Smooth muscle cell (in vitro differentiated cells): Measurements from ENCODE around the gene FOXO6. TPM values are rescaled to one million over a fixed set of nuclear protein-coding genes. Genes with fewer than 3 reads are reported as not detected.

Experiments
- DNase-seq: peaks from one replicate; lab custom pipeline; 2025; ENCODE audit not compliant: unreplicated experiment; lab: John Stamatoyannopoulos, UW
- H2AFZ ChIP-seq: fragments of 200-600 bp; sonication (generic); 2 replicates; pipeline ENCODE4 v1.6.0; 2016; ENCODE audit warnings: antibody characterized with exemption, low read depth, mild to moderate bottlenecking
- H3F3A ChIP-seq: fragments of 200-600 bp; sonication (generic); 2 replicates; pipeline ENCODE4 v1.6.0; 2017; ENCODE audit warnings: antibody characterized with exemption, low read depth
- H3K27ac ChIP-seq: fragments of 200-600 bp; sonication (generic); 2 replicates; pipeline ENCODE4 v1.5.1; 2016; ENCODE audit warnings: low read depth, mild to moderate bottlenecking
- H3K27me3 ChIP-seq: fragments of 200-600 bp; sonication (generic); 2 replicates; pipeline ENCODE4 v1.6.1; 2016; ENCODE audit warnings: low read depth, mild to moderate bottlenecking
- H3K36me3 ChIP-seq: fragments of 200-600 bp; sonication (generic); 2 replicates; pipeline ENCODE4 v1.5.1; 2016; ENCODE audit warnings: low read depth
- H3K4me1 ChIP-seq: fragments of 200-600 bp; sonication (generic); 2 replicates; pipeline ENCODE4 v1.5.1; 2016; ENCODE audit warnings: low read depth
- H3K4me2 ChIP-seq: fragments of 200-600 bp; sonication (generic); 2 replicates; pipeline ENCODE4 v1.6.0; 2016; ENCODE audit warnings: mild to moderate bottlenecking
- H3K4me3 ChIP-seq: fragments of 200-600 bp; sonication (generic); 2 replicates; pipeline ENCODE4 v1.5.1; 2016; ENCODE audit warnings: mild to moderate bottlenecking
- H3K79me2 ChIP-seq: fragments of 200-600 bp; sonication (generic); 2 replicates; pipeline ENCODE4 v1.6.0; 2016; ENCODE audit warnings: low read depth, mild to moderate bottlenecking
- H3K9ac ChIP-seq: fragments of 200-600 bp; sonication (generic); 2 replicates; pipeline ENCODE4 v1.6.0; 2016; ENCODE audit warnings: low read depth
- H3K9me3 ChIP-seq: fragments of 200-600 bp; sonication (generic); replicated peaks from 2 replicates; pipeline ENCODE4 v1.5.1; 2016; ENCODE audit warnings: low read depth
- H4K20me1 ChIP-seq: fragments of 200-600 bp; sonication (generic); 2 replicates; pipeline ENCODE4 v1.6.0; 2016; ENCODE audit warnings: low read depth
- WGBS: methylation state at CpG from one replicate; pipeline ENCODE4 v1.1.7; 2016; ENCODE audit warnings: low lambda C conversion rate; 5-methylcytosine and 5-hydroxymethylcytosine counted together
- polyA plus RNA-seq: library from polyadenylated mRNA; unstranded; fragments of >200 nt; fragmentation: Nextera tagmentation; extraction: Ambion mirVana; gene quantifications from 2 replicates; pipeline ENCODE4 v1.2.1, GENCODE V29; 2016
- total RNA-seq: library from RNA; depleted of rRNA; stranded (reverse); fragments of >200 nt; gene quantifications from 2 replicates; pipeline ENCODE4 v1.2.3, GENCODE V29; 2014
- TF ChIP-seq, protein P1 (sequence below): fragments of 200-600 bp; sonication (generic); IDR thresholded peaks from 2 replicates; pipeline ENCODE4 v1.5.1; 2017; ENCODE audit warnings: borderline replicate concordance, mild to moderate bottlenecking, antibody characterized with exemption; ENCODE audit not compliant: insufficient read depth, poor library complexity, severe bottlenecking

The FOXO6 gene
- total and polyA plus RNA-seq, 2 experiments from 2014 or later = 0.85 to 1.7 TPM

DNA sequence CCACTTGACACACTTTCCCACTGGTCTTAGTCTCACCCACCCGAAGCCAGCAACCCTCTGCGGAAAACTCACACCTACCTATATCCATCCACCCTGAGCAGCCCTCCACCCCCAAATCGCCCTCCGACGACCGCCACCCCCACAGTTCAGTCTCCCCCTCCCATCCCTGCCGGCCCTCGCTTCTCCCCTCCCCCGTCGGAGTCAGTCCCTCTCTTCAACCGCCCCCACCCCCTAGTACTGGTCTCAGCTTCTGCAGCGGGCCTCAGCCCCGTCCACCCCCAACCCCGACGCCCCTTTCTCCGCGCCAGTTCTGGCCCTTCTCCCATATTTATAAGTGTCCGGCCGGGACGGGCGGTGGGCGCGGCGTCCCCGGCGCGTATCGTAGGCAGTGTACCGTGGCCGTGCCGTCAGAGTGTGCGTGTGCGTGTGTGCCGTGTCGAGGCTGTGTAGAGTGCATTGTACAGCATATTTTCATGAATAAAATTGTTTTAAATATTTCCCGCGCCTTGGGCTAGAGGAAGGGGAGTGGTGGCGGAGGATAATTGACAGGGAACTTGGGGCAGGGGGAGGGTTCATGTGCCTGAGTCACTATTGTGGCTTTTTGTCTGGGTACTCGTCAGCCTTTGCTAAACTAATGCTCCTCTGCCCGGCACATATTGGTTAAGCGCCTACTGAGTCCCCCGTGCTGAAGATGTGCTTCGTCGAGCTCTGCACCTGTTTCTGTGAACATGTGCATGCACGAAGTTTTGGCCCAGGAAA lies 22.0 kb downstream of the FOXO6 start:
- Histone ChIP-seq H3K79me2 (no peaks in the 10 kb centered on the region), H3K27me3 (peaks cover 20% of the 10 kb centered on the region), H3K36me3 (no peaks in the 10 kb centered on the region), H3K9ac (no peak overlapping the region), H2AFZ (no peak overlapping the region), H3K27ac (no peak overlapping the region), H3K4me2 (peak overlapping the region; percentile 85), H3F3A (no peaks in the 10 kb centered on the region), H4K20me1 (no peaks in the 10 kb centered on the region), H3K4me1 (peaks cover 29% of the 10 kb centered on the region), H3K4me3 (peak overlapping the region; percentile 50), H3K9me3 (no peaks in the 10 kb centered on the region)
- WGBS = 6% methylated on average over 38 of the region's 45 CpGs
- TF ChIP-seq, protein P1, sequence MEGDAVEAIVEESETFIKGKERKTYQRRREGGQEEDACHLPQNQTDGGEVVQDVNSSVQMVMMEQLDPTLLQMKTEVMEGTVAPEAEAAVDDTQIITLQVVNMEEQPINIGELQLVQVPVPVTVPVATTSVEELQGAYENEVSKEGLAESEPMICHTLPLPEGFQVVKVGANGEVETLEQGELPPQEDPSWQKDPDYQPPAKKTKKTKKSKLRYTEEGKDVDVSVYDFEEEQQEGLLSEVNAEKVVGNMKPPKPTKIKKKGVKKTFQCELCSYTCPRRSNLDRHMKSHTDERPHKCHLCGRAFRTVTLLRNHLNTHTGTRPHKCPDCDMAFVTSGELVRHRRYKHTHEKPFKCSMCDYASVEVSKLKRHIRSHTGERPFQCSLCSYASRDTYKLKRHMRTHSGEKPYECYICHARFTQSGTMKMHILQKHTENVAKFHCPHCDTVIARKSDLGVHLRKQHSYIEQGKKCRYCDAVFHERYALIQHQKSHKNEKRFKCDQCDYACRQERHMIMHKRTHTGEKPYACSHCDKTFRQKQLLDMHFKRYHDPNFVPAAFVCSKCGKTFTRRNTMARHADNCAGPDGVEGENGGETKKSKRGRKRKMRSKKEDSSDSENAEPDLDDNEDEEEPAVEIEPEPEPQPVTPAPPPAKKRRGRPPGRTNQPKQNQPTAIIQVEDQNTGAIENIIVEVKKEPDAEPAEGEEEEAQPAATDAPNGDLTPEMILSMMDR = no peak
- no peak for DNase-seq

DNA sequence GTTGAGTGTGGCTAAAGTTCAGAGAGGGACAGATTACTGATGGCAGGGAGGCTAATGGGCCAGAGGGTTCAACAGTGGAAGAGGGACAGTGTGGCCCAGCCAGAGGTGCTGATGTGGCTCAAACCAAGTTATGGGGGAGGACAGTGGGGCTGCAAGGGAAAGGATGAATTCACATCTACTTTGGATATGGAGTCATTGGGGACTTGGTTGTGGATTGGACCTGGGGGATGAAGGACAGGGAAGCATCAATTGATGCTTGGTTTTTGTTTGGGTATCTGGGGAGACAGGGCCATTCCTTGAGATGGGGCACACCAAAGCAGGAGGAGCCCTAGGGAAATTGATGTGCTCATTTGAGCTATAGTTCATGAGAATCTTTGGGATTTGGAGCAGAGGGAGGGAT lies 23.3 kb downstream of the FOXO6 start:
- Histone ChIP-seq H3F3A (peaks cover 4% of the 10 kb centered on the region), H3K9ac (no peak overlapping the region), H3K4me2 (no peak overlapping the region), H3K4me1 (peaks cover 30% of the 10 kb centered on the region), H3K4me3 (no peak overlapping the region), H3K79me2 (no peaks in the 10 kb centered on the region), H4K20me1 (no peaks in the 10 kb centered on the region), H3K9me3 (no peaks in the 10 kb centered on the region), H3K27ac (no peak overlapping the region), H3K27me3 (peaks cover 20% of the 10 kb centered on the region), H3K36me3 (no peaks in the 10 kb centered on the region), H2AFZ (no peak overlapping the region)
- no peak for DNase-seq
- TF ChIP-seq, protein P1 = no peak

DNA sequence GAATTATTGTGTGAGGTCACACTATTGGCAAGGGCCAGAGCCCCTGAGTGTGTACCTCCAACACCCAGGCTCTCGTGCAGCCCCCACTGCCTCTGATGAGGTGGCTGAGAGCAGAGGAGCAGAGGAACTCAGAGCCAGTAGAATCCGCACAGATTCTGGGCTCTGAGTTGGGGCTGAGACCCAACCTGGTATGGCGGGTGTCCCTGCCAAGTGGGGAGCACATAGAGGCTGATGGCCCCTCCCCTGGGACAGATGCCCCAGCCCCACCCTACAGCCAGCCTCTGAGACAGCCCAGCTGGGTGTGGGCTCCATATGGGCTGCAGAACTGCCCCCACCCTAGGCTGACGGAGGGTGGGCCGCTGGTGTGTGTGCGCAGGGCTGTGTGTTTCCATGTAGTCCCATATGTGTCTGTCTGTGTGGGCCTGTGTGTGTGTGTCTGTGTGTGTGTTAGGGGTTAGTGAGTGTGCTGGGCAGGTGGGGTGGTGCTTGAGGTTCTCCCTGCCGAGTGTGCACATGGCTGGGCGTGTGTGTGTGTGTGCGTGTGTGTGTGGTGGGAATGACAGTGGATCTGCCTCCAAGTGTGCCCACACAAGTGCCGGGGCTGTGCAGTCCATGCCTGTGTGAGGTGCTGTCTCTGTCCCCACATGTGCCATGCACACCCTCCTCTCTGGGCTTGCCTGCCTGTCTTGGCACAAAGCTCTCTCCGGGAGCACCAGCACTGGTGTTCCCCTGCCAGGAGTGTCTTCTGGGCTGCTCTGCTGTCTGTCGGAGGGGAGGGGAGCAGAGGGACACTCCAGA lies 24.4 kb downstream of the FOXO6 start:
- no peak overlapping the region for H3K9ac ChIP-seq
- no peak for DNase-seq
- peaks cover 30% of the 10 kb centered on the region for H3K4me1 ChIP-seq
- H2AFZ ChIP-seq = no peak overlapping the region
- no peak overlapping the region for H3K27ac ChIP-seq
- no peaks in the 10 kb centered on the region for H3K9me3 ChIP-seq
- H3F3A ChIP-seq = peaks cover 4% of the 10 kb centered on the region
- peaks cover 20% of the 10 kb centered on the region for H3K27me3 ChIP-seq
- no peaks in the 10 kb centered on the region for H4K20me1 ChIP-seq
- TF ChIP-seq, protein P1 = no peak
- H3K36me3 ChIP-seq = no peaks in the 10 kb centered on the region
- 83% methylated on average over 12 of the region's 12 CpGs for WGBS
- no peak overlapping the region for H3K4me3 ChIP-seq
- no peaks in the 10 kb centered on the region for H3K79me2 ChIP-seq
- H3K4me2 ChIP-seq = no peak overlapping the region
